GM10248 (cell line): Measurements from ENCODE around the gene DLX5.

Source experiments
- CTCF ChIA-PET: fragments of 300-600 bp; sonication (Branson Sonifier 250); formaldehyde crosslinking; extraction: SDS; loops from one replicate; lab custom pipeline; 2021; ENCODE audit warnings: antibody characterized with exemption; lab: Yijun Ruan, JAX
- POLR2A ChIA-PET: fragments of 350-650 bp; sonication (Branson Sonifier 250); formaldehyde crosslinking; extraction: SDS; loops from one replicate; lab custom pipeline; 2020; ENCODE audit warnings: antibody characterized with exemption; lab: Yijun Ruan, JAX
- DNase-seq: peaks from one replicate; pipeline ENCODE4 v3.0.0; 2012; ENCODE audit errors: extremely low spot score
- TF ChIP-seq, protein P1 (sequence below): IDR thresholded peaks from 2 replicates; pipeline ENCODE4 v1.5.1; 2012; ENCODE audit warnings: mild to moderate bottlenecking, low read depth; ENCODE audit errors: extremely low read depth, missing control alignments, control extremely low read depth

Gene DLX5

DNA sequence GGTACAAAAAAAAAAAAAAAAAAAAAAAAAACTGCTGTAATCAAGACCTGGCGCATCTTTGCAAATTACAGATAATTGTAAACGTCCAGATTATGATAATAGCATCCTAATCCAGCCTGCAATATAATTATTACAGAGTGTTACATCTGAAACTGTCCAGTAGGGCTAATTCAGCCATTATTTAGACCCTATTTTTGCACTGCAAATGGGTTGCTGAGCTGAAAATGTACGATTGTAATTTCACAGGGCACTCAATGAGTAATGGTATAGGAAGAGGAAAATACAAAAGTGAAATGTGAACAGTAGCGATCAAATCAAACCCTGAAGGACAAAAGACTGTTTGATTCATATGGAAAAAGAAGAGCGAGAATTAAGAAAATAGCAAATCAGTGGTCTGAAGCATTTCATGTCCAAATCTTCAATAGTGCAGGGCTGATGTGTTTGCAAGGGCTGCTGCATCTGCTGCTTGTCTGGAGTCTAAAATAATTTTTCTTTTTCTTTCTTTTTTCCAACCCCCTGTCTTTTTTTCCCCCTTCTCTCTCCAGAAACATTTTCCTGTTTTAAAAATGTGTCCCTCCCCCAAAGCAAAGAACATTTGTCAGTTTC lies 10.4 kb downstream of the DLX5 start:
- TF ChIP-seq, protein P1, sequence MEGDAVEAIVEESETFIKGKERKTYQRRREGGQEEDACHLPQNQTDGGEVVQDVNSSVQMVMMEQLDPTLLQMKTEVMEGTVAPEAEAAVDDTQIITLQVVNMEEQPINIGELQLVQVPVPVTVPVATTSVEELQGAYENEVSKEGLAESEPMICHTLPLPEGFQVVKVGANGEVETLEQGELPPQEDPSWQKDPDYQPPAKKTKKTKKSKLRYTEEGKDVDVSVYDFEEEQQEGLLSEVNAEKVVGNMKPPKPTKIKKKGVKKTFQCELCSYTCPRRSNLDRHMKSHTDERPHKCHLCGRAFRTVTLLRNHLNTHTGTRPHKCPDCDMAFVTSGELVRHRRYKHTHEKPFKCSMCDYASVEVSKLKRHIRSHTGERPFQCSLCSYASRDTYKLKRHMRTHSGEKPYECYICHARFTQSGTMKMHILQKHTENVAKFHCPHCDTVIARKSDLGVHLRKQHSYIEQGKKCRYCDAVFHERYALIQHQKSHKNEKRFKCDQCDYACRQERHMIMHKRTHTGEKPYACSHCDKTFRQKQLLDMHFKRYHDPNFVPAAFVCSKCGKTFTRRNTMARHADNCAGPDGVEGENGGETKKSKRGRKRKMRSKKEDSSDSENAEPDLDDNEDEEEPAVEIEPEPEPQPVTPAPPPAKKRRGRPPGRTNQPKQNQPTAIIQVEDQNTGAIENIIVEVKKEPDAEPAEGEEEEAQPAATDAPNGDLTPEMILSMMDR: no peak
- POLR2A ChIA-PET: no interaction called here
- CTCF ChIA-PET: interaction anchor here (0.6 to 4.5 kb wide), 3 partner anchors 9 to 13 kb away, joined by 3 to 23 read pairs (median 13); no protein-coding TSS in a partner anchor
- no peak for DNase-seq

DNA sequence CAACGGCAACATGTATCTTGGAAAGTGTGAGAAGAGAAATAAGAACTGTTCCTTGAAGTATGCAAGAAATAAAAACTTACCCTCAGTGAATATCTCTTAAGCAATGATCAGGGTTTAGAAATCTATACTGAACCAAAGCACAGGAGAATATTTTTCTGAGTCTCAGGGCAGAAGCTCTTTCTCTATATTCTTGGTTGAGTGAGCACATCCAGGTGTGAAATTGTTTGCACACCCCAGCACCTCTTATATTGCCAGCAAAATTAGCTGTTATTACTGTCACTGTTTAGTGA lies 10.8 kb downstream of the DLX5 start:
- DNase-seq: no peak
- CTCF ChIA-PET: interaction anchor here (1.3 to 1.9 kb wide), 2 partner anchors 12 to 14 kb away, joined by 5 to 13 read pairs; no protein-coding TSS in a partner anchor
- POLR2A ChIA-PET: no interaction called here
- TF ChIP-seq, protein P1: no peak

DNA sequence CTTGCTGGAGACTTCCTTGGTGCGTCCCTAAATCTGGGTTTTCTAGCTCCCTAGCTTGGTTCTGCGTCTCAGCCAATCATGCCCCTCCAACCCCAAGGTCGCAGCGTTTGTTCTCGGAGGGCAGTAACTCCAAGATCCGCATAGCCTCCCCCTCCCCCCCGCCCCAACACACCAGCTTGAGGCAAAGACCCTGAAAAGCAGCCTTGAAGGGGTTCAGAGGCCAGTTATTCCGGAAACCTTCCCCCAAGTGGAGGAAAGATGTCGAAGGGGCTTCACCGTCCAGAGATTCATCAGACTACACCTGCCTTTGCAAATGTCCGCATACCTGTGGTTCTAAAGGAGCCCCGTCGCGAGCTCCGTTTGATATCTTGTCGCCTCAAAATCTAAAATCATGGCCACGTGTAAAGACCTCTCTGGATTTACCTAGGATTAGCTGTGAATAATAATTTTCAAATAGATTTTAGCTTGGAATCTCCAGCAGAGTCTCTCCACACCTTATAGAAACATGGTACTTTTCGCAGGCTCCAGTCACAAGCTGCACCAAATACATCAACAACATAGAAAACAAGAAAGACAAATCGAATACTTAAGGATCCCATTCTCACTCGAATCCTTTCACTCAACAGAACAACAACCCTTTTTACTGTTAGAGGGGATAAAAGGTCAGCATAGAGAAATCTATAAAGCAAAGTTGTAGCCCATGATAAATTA lies 11.3 kb downstream of the DLX5 start:
- DNase-seq: no peak
- POLR2A ChIA-PET: no interaction called here
- CTCF ChIA-PET: interaction anchor here (1.3 to 1.9 kb wide), 2 partner anchors 13 to 14 kb away, joined by 5 to 13 read pairs; no protein-coding TSS in a partner anchor
- TF ChIP-seq, protein P1: no peak

DNA sequence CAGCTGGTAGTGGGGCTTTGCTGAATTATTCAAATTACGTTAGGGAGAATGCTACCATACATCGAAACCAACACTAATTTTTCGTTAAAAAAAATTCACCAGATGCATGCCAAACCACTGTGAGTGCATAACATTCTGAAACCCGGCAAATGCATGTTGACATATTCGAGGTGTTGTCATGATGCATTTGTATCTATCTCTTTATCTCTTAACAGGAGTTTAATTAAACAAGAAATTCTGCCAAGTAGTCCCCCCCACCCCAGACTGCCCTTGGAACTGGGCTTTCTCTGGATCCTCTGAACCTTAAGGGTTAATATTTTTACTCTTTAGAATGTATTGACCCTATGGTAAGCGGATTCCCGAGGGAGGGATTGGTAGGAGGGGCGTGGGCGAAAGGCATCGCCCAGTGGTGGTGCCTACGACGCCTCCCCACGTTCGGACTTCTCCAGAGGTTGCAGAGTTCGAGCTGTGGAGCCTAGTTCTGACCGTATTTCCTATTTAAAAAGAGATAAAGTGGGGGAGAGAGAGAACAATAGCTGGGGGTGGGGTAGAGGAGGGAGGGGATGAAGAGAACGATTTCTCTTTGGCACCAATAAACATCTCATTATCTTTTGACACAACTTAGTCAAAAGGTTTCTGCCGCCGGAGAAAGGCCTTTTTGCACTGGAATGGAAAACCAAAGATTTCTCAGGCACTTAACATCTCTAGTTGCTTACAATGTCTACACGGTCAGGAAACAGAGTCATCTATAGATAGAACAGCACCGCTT lies 12.1 kb downstream of the DLX5 start:
- POLR2A ChIA-PET: no interaction called here
- DNase-seq: no peak
- TF ChIP-seq, protein P1: no peak
- CTCF ChIA-PET: interaction anchor here (1.3 to 1.9 kb wide), 2 partner anchors 13 to 15 kb away, joined by 5 to 13 read pairs; no protein-coding TSS in a partner anchor

DNA sequence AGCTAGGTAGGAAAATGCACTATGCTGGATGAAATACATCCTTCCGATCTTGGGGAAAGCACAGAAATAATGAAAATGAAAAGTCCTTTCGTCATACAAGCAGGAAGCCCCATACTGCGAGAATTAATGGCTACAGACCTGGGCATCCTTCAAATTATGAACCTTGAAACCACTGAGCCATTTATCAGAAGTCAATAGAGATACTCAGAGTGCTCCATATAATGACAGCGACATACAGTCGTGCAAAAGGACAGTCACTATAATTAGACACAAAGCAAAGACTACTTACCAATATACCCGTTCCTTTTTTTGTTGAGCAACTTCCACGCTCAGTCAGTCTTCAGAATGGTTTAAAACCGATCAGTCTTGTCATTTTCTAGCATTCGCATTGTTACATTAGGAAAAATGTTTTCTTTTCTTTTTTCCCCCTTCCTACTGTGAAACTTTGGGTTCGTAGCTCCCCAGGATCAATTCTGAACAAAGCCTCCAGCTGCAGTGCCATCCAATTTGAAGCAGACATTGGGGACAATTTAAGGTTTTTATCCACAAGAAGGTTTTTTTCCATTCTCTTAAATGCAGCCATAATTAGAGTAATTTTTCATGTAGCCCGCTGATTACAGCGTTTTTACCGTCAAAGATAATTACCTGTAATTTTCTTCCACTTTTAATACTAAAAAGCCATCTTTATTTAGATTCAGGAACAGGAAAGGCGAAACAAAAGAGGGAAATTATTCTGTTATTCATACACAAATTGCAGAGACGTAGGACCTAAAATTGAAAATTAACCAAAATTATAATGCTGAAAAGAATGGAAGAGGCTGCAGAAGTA lies 12.9 kb downstream of the DLX5 start:
- no peak for DNase-seq
- ChIA-PET POLR2A (no interaction called here), CTCF (interaction anchor here (1.9 kb wide), 1 partner anchor 16 kb away, joined by 13 read pairs; no protein-coding TSS in a partner anchor)
- TF ChIP-seq, protein P1: no peak
